Pons (tissue), 1 donor: ENCODE data around the gene DNAH8.
"Not testable (repeated sequence)": the region's sequence is repeated elsewhere in the genome, so short reads cannot be mapped to it uniquely, and the experiment has no call there.

Source experiments
- DNase-seq: peaks from one replicate; pipeline ENCODE4 v3.0.0-alpha.2; 2016; ENCODE audit warnings: low spot score

Gene DNAH8

GRCh38 chr6:38907264-38907663 is 192.2 kb downstream of the DNAH8 start:
- no peak for DNase-seq

GRCh38 chr6:38909015-38909730 is 194.1 kb downstream of the DNAH8 start:
- no peak for DNase-seq

- no peak for DNase-seq
These were observed 195.1 kb downstream of the DNAH8 start for GRCh38 chr6:38910207-38910606.

- no peak for DNase-seq
These were observed 197.3 kb downstream of the DNAH8 start for GRCh38 chr6:38912378-38912777.

GRCh38 chr6:38915205-38915925 is 200.3 kb downstream of the DNAH8 start:
- no peak for DNase-seq

- DNase-seq, result not testable (repeated sequence)
These were observed 206.4 kb downstream of the DNAH8 start for GRCh38 chr6:38921540-38921939.

- no peak for DNase-seq
These were observed 209.8 kb downstream of the DNAH8 start for GRCh38 chr6:38924791-38925509.

GRCh38 chr6:38929560-38929959 is 214.4 kb downstream of the DNAH8 start:
- DNase-seq, result no peak

- peak; percentile 5 for DNase-seq
These were observed 218.3 kb downstream of the DNAH8 start for GRCh38 chr6:38933426-38933825.

- DNase-seq, result no peak
These were observed 219.9 kb downstream of the DNAH8 start for GRCh38 chr6:38935051-38935450.

GRCh38 chr6:38937839-38938613 is 222.9 kb downstream of the DNAH8 start:
- no peak for DNase-seq

- no peak for DNase-seq
These were observed 223.6 kb downstream of the DNAH8 start for GRCh38 chr6:38938741-38939140.

GRCh38 chr6:38942442-38942841 is 227.3 kb downstream of the DNAH8 start:
- DNase-seq, result no peak

- no peak for DNase-seq
These were observed 227.9 kb downstream of the DNAH8 start for GRCh38 chr6:38942965-38943364.

GRCh38 chr6:38943964-38944363 is 228.9 kb downstream of the DNAH8 start:
- no peak for DNase-seq

- DNase-seq, result no peak
These were observed 229.7 kb downstream of the DNAH8 start for GRCh38 chr6:38944655-38945279.

GRCh38 chr6:38955861-38956260 is 240.8 kb downstream of the DNAH8 start:
- peak; percentile 14 for DNase-seq

- DNase-seq, result no peak
These were observed 242.3 kb downstream of the DNAH8 start for GRCh38 chr6:38957426-38957825.

- no peak for DNase-seq
These were observed 244.0 kb downstream of the DNAH8 start for GRCh38 chr6:38959138-38959537.

- no peak for DNase-seq
These were observed 253.6 kb downstream of the DNAH8 start for GRCh38 chr6:38968702-38969149.
